Lower leg skin (tissue), 4 donors: ENCODE data around the gene GTF2E1. TPM values are rescaled to one million over a fixed set of nuclear protein-coding genes. Genes with fewer than 3 reads are reported as not detected.

ENCODE experiments used
- DNase-seq, 2 donors: peaks; one replicate each; pipeline ENCODE4 v3.0.0-alpha.2; 2019; ENCODE audit warnings: low spot score in 2 of 2
- H3K4me3 ChIP-seq: fragments of 200-600 bp; sonication (generic); 2 replicates; pipeline ENCODE4 v1.5.1; 2017; ENCODE audit warnings: mild to moderate bottlenecking, low read depth; ENCODE audit not compliant: poor library complexity, severe bottlenecking
- POLR2A ChIP-seq, 2 donors: fragments of 450-650 bp; IDR thresholded peaks; one replicate each; pipeline ENCODE4 v1.6.1; 2016 to 2017; ENCODE audit warnings: antibody characterized with exemption in 2 of 2, mild to moderate bottlenecking in 1 of 2, moderate library complexity in 1 of 2
- WGBS, 2 donors: methylation state at CpG; one replicate each; pipeline ENCODE4 v1.1.5; 2018; 5-methylcytosine and 5-hydroxymethylcytosine counted together
- intact Hi-C: fragments of 100-400 bp; cut with DNase I; formaldehyde crosslinking; loops from one replicate; pipeline ENCODE4 v1.15.0; 2023; ENCODE audit warnings: low total_unique reads
- total RNA-seq, 4 donors: library from RNA; depleted of rRNA; stranded (reverse); fragments of >200 nt; gene quantifications; one replicate each; pipeline ENCODE4 v1.1.0, GENCODE V29; 2016
- TF ChIP-seq, protein P1 (sequence below), 3 donors: fragments of 450-650 bp; IDR thresholded peaks; one replicate each; pipeline ENCODE4 v1.5.1; 2016; ENCODE audit warnings: antibody characterized with exemption in 3 of 3, mild to moderate bottlenecking in 3 of 3, moderate library complexity in 2 of 3

The GTF2E1 gene
- total RNA-seq, 4 donors from 2014 or later = 7.6 to 12.5 (median 11.2) TPM

DNA sequence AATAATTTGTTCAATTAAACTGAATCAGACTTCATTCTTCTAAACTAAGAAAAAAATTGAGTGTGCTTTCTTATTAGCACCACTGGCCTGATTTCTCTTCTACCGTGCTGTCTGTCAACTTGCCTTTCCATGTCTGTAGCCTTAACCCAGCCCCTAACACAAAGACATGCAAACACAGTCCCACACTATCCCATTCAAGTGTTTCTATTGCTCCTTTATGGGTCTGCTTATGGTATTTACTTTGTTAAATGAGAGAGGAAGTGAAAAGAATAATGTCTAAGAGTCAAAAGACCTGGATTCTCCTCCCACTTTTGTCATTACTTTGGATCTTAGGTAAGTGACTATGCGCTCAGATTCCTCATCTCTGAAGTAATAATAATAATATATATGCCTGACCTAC lies 55.3 kb downstream of the GTF2E1 start:
- WGBS, 2 donors = 83 to 86% methylated on average over 2 of the region's 2 CpGs
- intact Hi-C loops = loop anchor here (10.0 kb wide), 1 partner anchor 233 kb away; no protein-coding TSS in a partner anchor

GRCh38 chr3:120798346-120798745 lies 55.8 kb downstream of the GTF2E1 start:
- DNase-seq = no peak
- H3K4me3 ChIP-seq = no peak overlapping the region
- intact Hi-C loops = loop anchor here (10.0 kb wide), 1 partner anchor 234 kb away; no protein-coding TSS in a partner anchor
- TF ChIP-seq, protein P1, sequence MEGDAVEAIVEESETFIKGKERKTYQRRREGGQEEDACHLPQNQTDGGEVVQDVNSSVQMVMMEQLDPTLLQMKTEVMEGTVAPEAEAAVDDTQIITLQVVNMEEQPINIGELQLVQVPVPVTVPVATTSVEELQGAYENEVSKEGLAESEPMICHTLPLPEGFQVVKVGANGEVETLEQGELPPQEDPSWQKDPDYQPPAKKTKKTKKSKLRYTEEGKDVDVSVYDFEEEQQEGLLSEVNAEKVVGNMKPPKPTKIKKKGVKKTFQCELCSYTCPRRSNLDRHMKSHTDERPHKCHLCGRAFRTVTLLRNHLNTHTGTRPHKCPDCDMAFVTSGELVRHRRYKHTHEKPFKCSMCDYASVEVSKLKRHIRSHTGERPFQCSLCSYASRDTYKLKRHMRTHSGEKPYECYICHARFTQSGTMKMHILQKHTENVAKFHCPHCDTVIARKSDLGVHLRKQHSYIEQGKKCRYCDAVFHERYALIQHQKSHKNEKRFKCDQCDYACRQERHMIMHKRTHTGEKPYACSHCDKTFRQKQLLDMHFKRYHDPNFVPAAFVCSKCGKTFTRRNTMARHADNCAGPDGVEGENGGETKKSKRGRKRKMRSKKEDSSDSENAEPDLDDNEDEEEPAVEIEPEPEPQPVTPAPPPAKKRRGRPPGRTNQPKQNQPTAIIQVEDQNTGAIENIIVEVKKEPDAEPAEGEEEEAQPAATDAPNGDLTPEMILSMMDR (IDR thresholded peaks at IDR 0.05) = no peak
- no peak for TF ChIP-seq POLR2A (IDR thresholded peaks at IDR 0.05)
- WGBS, 2 donors = 42 to 67% methylated on average over 1 of the region's 1 CpG

More for the DNA sequence above, 55.3 kb downstream of the GTF2E1 start:
- no peak for DNase-seq
- no peak overlapping the region for H3K4me3 ChIP-seq
- TF ChIP-seq, protein P1 (IDR thresholded peaks at IDR 0.05) = no peak
- no peak for TF ChIP-seq POLR2A (IDR thresholded peaks at IDR 0.05)

GRCh38 chr3:120800625-120801024 lies 58.1 kb downstream of the GTF2E1 start:
- no peak for DNase-seq
- TF ChIP-seq, protein P1 (IDR thresholded peaks at IDR 0.05) = no peak
- TF ChIP-seq POLR2A (IDR thresholded peaks at IDR 0.05) = no peak
- intact Hi-C loops = no loop called here
- H3K4me3 ChIP-seq = no peak overlapping the region

DNA sequence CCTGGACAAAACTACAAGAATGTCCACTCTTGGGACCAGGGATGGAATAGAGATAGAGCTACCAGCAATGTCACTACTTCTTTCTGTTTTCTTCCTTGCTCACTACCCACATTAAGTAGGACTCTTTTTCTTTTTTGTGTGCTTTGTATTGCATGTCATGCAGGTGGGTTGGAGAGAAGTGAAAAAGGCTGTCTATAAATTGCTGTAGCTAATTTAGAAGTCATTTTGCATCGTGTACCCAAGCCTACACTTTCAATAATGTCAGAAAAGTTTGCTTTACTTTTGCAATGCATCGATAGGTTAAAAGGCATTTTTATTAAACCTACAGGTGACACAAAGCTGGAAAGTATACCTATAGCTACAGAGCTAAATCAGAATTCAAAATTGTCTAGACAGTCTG lies 58.9 kb downstream of the GTF2E1 start:
- no peak for DNase-seq
- intact Hi-C loops = no loop called here
- 78 to 79% methylated on average over 2 of the region's 2 CpGs for WGBS, 2 donors
- TF ChIP-seq, protein P1 (IDR thresholded peaks at IDR 0.05) = no peak
- no peak for TF ChIP-seq POLR2A (IDR thresholded peaks at IDR 0.05)
- no peak overlapping the region for H3K4me3 ChIP-seq

- H3K4me3 ChIP-seq = no peak overlapping the region
- intact Hi-C loops = no loop called here
- no peak for DNase-seq
- 40 to 77% methylated on average over 3 of the region's 3 CpGs for WGBS, 2 donors
- TF ChIP-seq, protein P1 (IDR thresholded peaks at IDR 0.05) = no peak
- no peak for TF ChIP-seq POLR2A (IDR thresholded peaks at IDR 0.05)
These were observed 60.4 kb downstream of the GTF2E1 start for GRCh38 chr3:120802916-120803315.

DNA sequence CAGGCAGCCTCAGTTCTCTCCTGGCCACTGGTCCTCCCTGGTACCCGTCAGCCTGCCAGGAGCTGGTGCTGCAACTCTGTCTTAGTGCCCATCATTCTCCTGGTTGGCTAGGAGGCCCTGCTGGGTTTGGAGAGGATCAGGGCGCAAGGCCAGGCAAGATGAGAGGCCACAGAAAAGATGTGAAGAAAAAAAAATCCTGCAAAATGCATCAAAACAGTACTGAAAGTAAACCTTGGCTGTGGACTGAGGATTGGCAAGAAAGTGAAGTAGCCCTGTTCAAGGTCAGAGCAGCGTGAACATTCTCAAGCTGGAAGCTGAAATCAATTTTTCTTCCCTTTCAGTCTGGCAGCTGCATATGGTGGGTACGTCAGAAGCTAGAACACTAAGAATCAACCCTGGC lies 74.2 kb downstream of the GTF2E1 start:
- WGBS, 2 donors = 76 to 83% methylated on average over 4 of the region's 4 CpGs
- no peak for DNase-seq
- H3K4me3 ChIP-seq = no peak overlapping the region
- TF ChIP-seq, protein P1 (IDR thresholded peaks at IDR 0.05) = no peak
- no peak for TF ChIP-seq POLR2A (IDR thresholded peaks at IDR 0.05)
- intact Hi-C loops = no loop called here
